GM23338 (cell line): ENCODE results near the gene STRIT1. TPM values are rescaled to one million over a fixed set of nuclear protein-coding genes. Genes with fewer than 3 reads are reported as not detected.

Experiments used
- ATAC-seq: fragments of 200-7000 bp; cut with Tn5 transposase; 3 replicates; pipeline ENCODE4 v1.9.1; 2020
- DNase-seq: peaks from one replicate; pipeline ENCODE4 v3.0.0-alpha.2; 2015; ENCODE audit warnings: low spot score
- H2AFZ ChIP-seq: fragments of 200-600 bp; sonication (generic); 2 replicates; pipeline ENCODE4 v1.8.0; 2016; ENCODE audit warnings: antibody characterized with exemption, mild to moderate bottlenecking, moderate library complexity
- H3F3A ChIP-seq: fragments of 200-600 bp; sonication (generic); replicated peaks from 2 replicates; pipeline ENCODE4 v1.8.0; 2017; ENCODE audit warnings: antibody characterized with exemption, mixed run types, low read depth
- H3K27ac ChIP-seq: fragments of 200-600 bp; sonication (generic); 2 replicates; pipeline ENCODE4 v1.6.1; 2016; ENCODE audit warnings: low read depth
- H3K27me3 ChIP-seq: fragments of 200-600 bp; sonication (generic); 2 replicates; pipeline ENCODE4 v1.8.0; 2016; ENCODE audit warnings: mild to moderate bottlenecking, mixed run types, moderate library complexity; ENCODE audit not compliant: insufficient read depth
- H3K36me3 ChIP-seq: fragments of 200-600 bp; sonication (generic); 2 replicates; pipeline ENCODE4 v1.8.0; 2016; ENCODE audit warnings: mild to moderate bottlenecking; ENCODE audit not compliant: insufficient read depth
- H3K4me1 ChIP-seq: fragments of 200-600 bp; sonication (generic); 2 replicates; pipeline ENCODE4 v1.8.0; 2016; ENCODE audit warnings: mild to moderate bottlenecking, moderate library complexity; ENCODE audit not compliant: insufficient read depth
- H3K4me2 ChIP-seq: fragments of 200-600 bp; sonication (generic); 2 replicates; pipeline ENCODE4 v1.7.1; 2017; ENCODE audit warnings: mixed run types
- H3K4me3 ChIP-seq: fragments of 200-600 bp; sonication (generic); 2 replicates; pipeline ENCODE4 v1.6.1; 2016; ENCODE audit warnings: mixed run types
- H3K79me2 ChIP-seq: fragments of 200-600 bp; sonication (generic); replicated peaks from 2 replicates; pipeline ENCODE4 v1.8.0; 2017; ENCODE audit warnings: mild to moderate bottlenecking; ENCODE audit not compliant: insufficient read depth
- H3K9me2 ChIP-seq: fragments of 200-600 bp; sonication (generic); 2 replicates; pipeline ENCODE4 v1.8.0; 2017; ENCODE audit not compliant: insufficient read depth
- H4K20me1 ChIP-seq: fragments of 200-600 bp; sonication (generic); replicated peaks from 2 replicates; pipeline ENCODE4 v1.8.0; 2017; ENCODE audit warnings: mild to moderate bottlenecking; ENCODE audit not compliant: insufficient read depth
- H3K27ac Mint-ChIP-seq: 2 replicates; pipeline ENCODE4 v1.8.0; 2020; ENCODE audit warnings: inconsistent platforms, mild to moderate bottlenecking, moderate library complexity, mixed read lengths
- H3K27me3 Mint-ChIP-seq: 3 replicates; pipeline ENCODE4 v1.8.0; 2022; ENCODE audit warnings: low read depth, mild to moderate bottlenecking, moderate library complexity, mixed read lengths, inconsistent platforms; ENCODE audit not compliant: insufficient read depth, poor library complexity
- H3K36me3 Mint-ChIP-seq: 3 replicates; pipeline ENCODE4 v1.8.0; 2021; ENCODE audit warnings: low read depth, mild to moderate bottlenecking, inconsistent platforms, moderate library complexity, mixed read lengths
- H3K4me1 Mint-ChIP-seq: 3 replicates; pipeline ENCODE4 v1.8.0; 2020; ENCODE audit warnings: mild to moderate bottlenecking, inconsistent platforms, mixed read lengths
- H3K4me3 Mint-ChIP-seq: 3 replicates; pipeline ENCODE4 v1.8.0; 2021; ENCODE audit warnings: moderate library complexity, mild to moderate bottlenecking, inconsistent platforms, mixed read lengths
- H3K9me3 Mint-ChIP-seq: 3 replicates; pipeline ENCODE4 v1.8.0; 2020; ENCODE audit warnings: moderate library complexity, mild to moderate bottlenecking, inconsistent platforms, mixed read lengths
- ETS1 ChIP-seq: IDR thresholded peaks from 2 replicates; pipeline ENCODE4 v1.6.1; 2016; ENCODE audit warnings: antibody characterized with exemption
- EZH2 ChIP-seq: fragments of 200-600 bp; sonication (generic); IDR thresholded peaks from one replicate; pipeline ENCODE4 v1.8.0; 2017; ENCODE audit warnings: antibody characterized with exemption, mild to moderate bottlenecking, low read depth; ENCODE audit not compliant: unreplicated experiment
- EZH2phosphoT487 ChIP-seq: fragments of 200-600 bp; sonication (generic); IDR thresholded peaks from one replicate; pipeline ENCODE4 v1.8.1; 2018; ENCODE audit warnings: antibody characterized with exemption; ENCODE audit not compliant: unreplicated experiment
- NANOG ChIP-seq: IDR thresholded peaks from 2 replicates; pipeline ENCODE4 v1.6.1; 2016; ENCODE audit warnings: antibody characterized with exemption, borderline replicate concordance
- POLR2AphosphoS5 ChIP-seq: IDR thresholded peaks from 2 replicates; pipeline ENCODE4 v1.6.1; 2016; ENCODE audit warnings: antibody characterized with exemption, low read depth
- REST ChIP-seq: IDR thresholded peaks from one replicate; pipeline ENCODE4 v1.6.1; 2018; ENCODE audit warnings: antibody characterized with exemption; ENCODE audit not compliant: unreplicated experiment
- STAT1 ChIP-seq: IDR thresholded peaks from one replicate; pipeline ENCODE4 v1.6.1; 2016; ENCODE audit warnings: antibody characterized with exemption; ENCODE audit not compliant: unreplicated experiment
- ZNF114 ChIP-seq: fragments of 250-450 bp; sonication (Bioruptor Pico); IDR thresholded peaks from 2 replicates; pipeline ENCODE4 v1.5.0; 2020; ENCODE audit warnings: mild to moderate bottlenecking, moderate library complexity
- ZNF331 ChIP-seq: fragments of 250-450 bp; sonication (Bioruptor Pico); IDR thresholded peaks from 2 replicates; pipeline ENCODE4 v1.5.0; 2020; ENCODE audit warnings: low read depth, mild to moderate bottlenecking, moderate library complexity
- ZNF462 ChIP-seq: fragments of 250-450 bp; sonication (Bioruptor Pico); IDR thresholded peaks from 2 replicates; pipeline ENCODE4 v1.5.0; 2020; ENCODE audit warnings: mild to moderate bottlenecking, moderate library complexity
- polyA plus RNA-seq: library from polyadenylated mRNA; unstranded; fragments of >200 nt; fragmentation: Nextera tagmentation; extraction: Ambion mirVana; gene quantifications from 2 replicates; pipeline ENCODE4 v1.2.1, GENCODE V29; 2016
- total RNA-seq: library from RNA; depleted of rRNA; stranded (reverse); fragments of >200 nt; shearing (Covaris generic); gene quantifications from 2 replicates; pipeline ENCODE4 v1.2.3, GENCODE V29; 2014

The STRIT1 gene
- total and polyA plus RNA-seq, 2 experiments from 2014 or later: 1.5 to 1.6 TPM

- Mint-ChIP-seq H3K4me3 (no peak overlapping the region), H3K4me1 (peaks cover 10% of the 10 kb centered on the region; the same call in 2 of the 3 replicates), H3K27ac (no peak overlapping the region), H3K9me3 (no peaks in the 10 kb centered on the region), H3K36me3 (no peaks in the 10 kb centered on the region), H3K27me3 (peaks cover 2% of the 10 kb centered on the region)
- no peak overlapping the region for H3K4me2 ChIP-seq
- no peaks in the 10 kb centered on the region for H3K27me3 ChIP-seq
- H3K27ac ChIP-seq: no peak overlapping the region
- H3K9me2 ChIP-seq: 0 out of 2 replicates have a peak, but pooled peaks cover 2% of the 10 kb centered on the region
- no peaks in the 10 kb centered on the region for H3K36me3 ChIP-seq
- no peaks in the 10 kb centered on the region for H4K20me1 ChIP-seq
- H3K4me1 ChIP-seq: peaks cover 4% of the 10 kb centered on the region
- no peaks in the 10 kb centered on the region for H3K79me2 ChIP-seq
- no peaks in the 10 kb centered on the region for H3F3A ChIP-seq
- no peak overlapping the region for H3K4me3 ChIP-seq
- no peak for ATAC-seq
- peak overlapping the region; percentile 34; the same call in 1 of the 2 replicates for H2AFZ ChIP-seq
- DNase-seq: no peak
- TF ChIP-seq EZH2: no peak
- TF ChIP-seq POLR2AphosphoS5: no peak
- no peak for TF ChIP-seq NANOG
- TF ChIP-seq REST: no peak
These were observed 15.3 kb upstream of the STRIT1 start for GRCh38 chr3:155308831-155309230.

GRCh38 chr3:155307183-155307582 is 13.7 kb upstream of the STRIT1 start:
- Mint-ChIP-seq H3K27me3 (peaks cover 2% of the 10 kb centered on the region), H3K4me3 (no peak overlapping the region), H3K9me3 (no peaks in the 10 kb centered on the region), H3K4me1 (peaks cover 5% of the 10 kb centered on the region; the same call in 2 of the 3 replicates), H3K27ac (no peak overlapping the region), H3K36me3 (no peaks in the 10 kb centered on the region)
- Histone ChIP-seq H3K9me2 (0 out of 2 replicates have a peak, but pooled peaks cover 2% of the 10 kb centered on the region), H3K4me2 (no peak overlapping the region), H3K79me2 (no peaks in the 10 kb centered on the region), H3F3A (no peaks in the 10 kb centered on the region), H3K4me1 (no peaks in the 10 kb centered on the region), H3K36me3 (no peaks in the 10 kb centered on the region), H3K27ac (no peak overlapping the region), H4K20me1 (no peaks in the 10 kb centered on the region), H3K27me3 (no peaks in the 10 kb centered on the region), H2AFZ (no peak overlapping the region), H3K4me3 (no peak overlapping the region)
- ATAC-seq (no peak), DNase-seq (no peak)
- TF ChIP-seq STAT1: no peak
- no peak for TF ChIP-seq EZH2phosphoT487
- TF ChIP-seq POLR2AphosphoS5: no peak
- no peak for TF ChIP-seq ETS1
- TF ChIP-seq ZNF331 (CRISPR knock-in tag): no peak
- TF ChIP-seq EZH2: no peak
- TF ChIP-seq ZNF462 (CRISPR knock-in tag): no peak
- no peak for TF ChIP-seq NANOG
- no peak for TF ChIP-seq ZNF114 (CRISPR knock-in tag)
